ENCODE measurements around the gene PTRH1. TPM values are rescaled to one million over a fixed set of nuclear protein-coding genes. Genes with fewer than 3 reads are reported as not detected.

PTRH1 gene
- total and polyA plus RNA-seq, 7 donors = 7.9 to 44.6 (median 21.8) TPM

- peaks cover 11% of the 10 kb centered on the region for H3K4me1 ChIP-seq
These were observed 16.5 kb upstream of the PTRH1 start for GRCh38 chr9:127731938-127732337.

GRCh38 chr9:127730799-127731410, 15.4 kb upstream of the PTRH1 start:
- WGBS, 3 donors = 88% methylated on average over 9 of the region's 9 CpGs
- Histone ChIP-seq H3K27ac (no peak overlapping the region), H3K4me3 (no peak overlapping the region), H3K27me3 (ENCODE audit: insufficient read depth in 3 of 3, low read length in 2 of 3) (no peaks in the 10 kb centered on the region), H3K36me3 (ENCODE audit: insufficient read depth in 1 of 2, low read depth in 1 of 2) (peaks cover 0 to 31% of the 10 kb centered on the region in 2 donors), H3K9me3 (no peaks in the 10 kb centered on the region), H3K4me1 (peaks cover 11% of the 10 kb centered on the region)
- ATAC-seq = no peak
- DNase-seq = peak in 1 of 2 donors; percentile 49
- intact Hi-C loops (cut with DNase I) = loop anchor here (5.0 kb wide), 3 partner anchors 119 to 229 kb away; partner anchors contain the start of gene STXBP1 (in 1 of the 2)
- no peak for TF ChIP-seq CTCF (IDR thresholded peaks at IDR 0.05)

More at GRCh38 chr9:127731938-127732337, 16.5 kb upstream of the PTRH1 start:
- intact Hi-C loops (cut with DNase I) = loop anchor here (5.0 kb wide), 3 partner anchors 120 to 230 kb away; partner anchors contain the start of gene STXBP1 (in 1 of the 2)
- no peak overlapping the region for H3K4me3 ChIP-seq
- DNase-seq (peak in 1 of 2 donors; percentile 53), ATAC-seq (no peak)
- TF ChIP-seq CTCF (IDR thresholded peaks at IDR 0.05) = no peak
- peaks cover 0 to 31% of the 10 kb centered on the region in 2 donors for H3K36me3 ChIP-seq (ENCODE audit: insufficient read depth in 1 of 2, low read depth in 1 of 2)
- no peaks in the 10 kb centered on the region for H3K9me3 ChIP-seq
- 66 to 71% (median 68%) methylated on average over 16 of the region's 16 CpGs for WGBS, 3 donors
- H3K27ac ChIP-seq = no peak overlapping the region
- no peaks in the 10 kb centered on the region for H3K27me3 ChIP-seq (ENCODE audit: insufficient read depth in 3 of 3, low read length in 2 of 3)

GRCh38 chr9:127730262-127730661, 14.8 kb upstream of the PTRH1 start:
- intact Hi-C loops (cut with DNase I) = loop anchor here (5.0 kb wide), 3 partner anchors 118 to 228 kb away; partner anchors contain the start of gene STXBP1 (in 1 of the 2)

GRCh38 chr9:127729522-127730256, 14.2 kb upstream of the PTRH1 start:
- ATAC-seq (no peak), DNase-seq (no peak)
- peaks cover 7% of the 10 kb centered on the region for H3K4me1 ChIP-seq
- intact Hi-C loops (cut with DNase I) = loop anchor here (5.0 kb wide), 3 partner anchors 117 to 227 kb away; partner anchors contain the start of gene STXBP1 (in 1 of the 2)
- no peaks in the 10 kb centered on the region for H3K27me3 ChIP-seq (ENCODE audit: insufficient read depth in 3 of 3, low read length in 2 of 3)
- H3K27ac ChIP-seq = no peak overlapping the region
- H3K9me3 ChIP-seq = no peaks in the 10 kb centered on the region
- no peak overlapping the region for H3K4me3 ChIP-seq
- peaks cover 0 to 31% of the 10 kb centered on the region in 2 donors for H3K36me3 ChIP-seq (ENCODE audit: insufficient read depth in 1 of 2, low read depth in 1 of 2)
- no peak for TF ChIP-seq CTCF (IDR thresholded peaks at IDR 0.05)
- WGBS, 3 donors = 86 to 89% (median 88%) methylated on average over 15 to 18 of the region's 18 CpGs

More at GRCh38 chr9:127730262-127730661, 14.8 kb upstream of the PTRH1 start:
- Histone ChIP-seq H3K27ac (no peak overlapping the region), H3K4me1 (peaks cover 7% of the 10 kb centered on the region), H3K9me3 (no peaks in the 10 kb centered on the region), H3K4me3 (no peak overlapping the region), H3K36me3 (ENCODE audit: insufficient read depth in 1 of 2, low read depth in 1 of 2) (peaks cover 0 to 31% of the 10 kb centered on the region in 2 donors), H3K27me3 (ENCODE audit: insufficient read depth in 3 of 3, low read length in 2 of 3) (no peaks in the 10 kb centered on the region)
- DNase-seq = no peak
- no peak for ATAC-seq
- no peak for TF ChIP-seq CTCF (IDR thresholded peaks at IDR 0.05)
- 89 to 92% (median 90%) methylated on average over 9 of the region's 9 CpGs for WGBS, 3 donors
